Psoas muscle (tissue), 8 donors: ENCODE measurements around the gene ZDHHC18. TPM values are rescaled to one million over a fixed set of nuclear protein-coding genes. Genes with fewer than 3 reads are reported as not detected.

Experiments used
- ATAC-seq, 4 donors: fragments of 200-7000 bp; cut with Tn5 transposase; one replicate each; pipeline ENCODE4 v1.9.1; 2020; ENCODE audit warnings: moderate library complexity in 3 of 4, mild to moderate bottlenecking in 2 of 4
- DNase-seq, 2 donors: peaks; one replicate each; pipeline ENCODE4 v3.0.0-alpha.2; 2020
- H3K27ac ChIP-seq: fragments of 200-600 bp; one replicate; pipeline ENCODE4 v1.8.0; 2022
- H3K27me3 ChIP-seq, 3 donors: fragments of 200-600 bp in 1 of 3; one replicate each; pipeline versions ENCODE4 v1.6.1 to v1.8.0; 2013 to 2022; ENCODE audit warnings: low read length in 2 of 3, mild to moderate bottlenecking in 2 of 3, moderate library complexity in 1 of 3; ENCODE audit not compliant: insufficient read depth in 3 of 3
- H3K36me3 ChIP-seq, 2 donors: fragments of 200-600 bp in 1 of 2; one replicate each; pipeline versions ENCODE4 v1.6.1 to v1.8.0; 2013 to 2022; ENCODE audit warnings: low read depth in 1 of 2, mild to moderate bottlenecking in 1 of 2, moderate library complexity in 1 of 2; ENCODE audit not compliant: insufficient read depth in 1 of 2
- H3K4me1 ChIP-seq: fragments of 200-600 bp; one replicate; pipeline ENCODE4 v1.8.0; 2022
- H3K4me3 ChIP-seq: fragments of 200-600 bp; one replicate; pipeline ENCODE4 v1.8.0; 2022; ENCODE audit warnings: mild to moderate bottlenecking
- H3K9me3 ChIP-seq: fragments of 200-600 bp; one replicate; pipeline ENCODE4 v1.8.0; 2022
- WGBS, 3 donors: extraction: QIAGEN DNeasy Blood & Tissue Kit; methylation state at CpG; one replicate each; pipeline versions ENCODE4 v1.1.6 to v1.1.7; 2013; 5-methylcytosine and 5-hydroxymethylcytosine counted together
- intact Hi-C, 2 donors: fragments of 100-400 bp; cut with DNase I; formaldehyde crosslinking; loops; one replicate each; pipeline versions ENCODE4 v1.11.0 to v1.14.2; 2022
- polyA plus RNA-seq, 3 donors: library from polyadenylated mRNA; stranded (reverse); fragments of 200-250 nt; gene quantifications; one replicate each; pipeline ENCODE4 v1.2.3, GENCODE V29; 2013
- total RNA-seq, 4 donors: library from RNA; stranded (reverse); fragmentation: NEBNext Ultra II Directional in 2 of 4; extraction: Animal tissue kit (Norgen Biotek cat#: 25700) in 2 of 4; gene quantifications; one replicate each; pipeline versions ENCODE4 v1.2.1 to v1.2.4, GENCODE V29; 2021 to 2023
- TF ChIP-seq, protein P1 (sequence below): fragments of 200-600 bp; IDR thresholded peaks from one replicate; pipeline ENCODE4 v1.8.0; 2022; ENCODE audit warnings: antibody characterized with exemption
- donor health status: healthy with polysubstance abuse.
- donor health status: DM: no; HTN: no; CAD: no; lungs with moderate emphysema.
- donor health status: Bipolar disorder and iron deficiency.
- donor health status: healthy.
- donor health status: DM: yes; HTN: yes; CAD: no.
- donor health status: DM: no; HTN: no; CAD: no.
- donor health status: DM: no; HTN: no; CAD: no.
- donor health status: DM: yes; HTN: yes; CAD: no.

The ZDHHC18 gene
- total and polyA plus RNA-seq, 7 donors = 7.7 to 16.9 (median 10.8) TPM

GRCh38 chr1:26811057-26811456, 15.4 kb upstream of the ZDHHC18 start:
- H3K27me3 ChIP-seq = no peaks in the 10 kb centered on the region
- no peak for ATAC-seq
- DNase-seq = no peak
- no peaks in the 10 kb centered on the region for H3K4me1 ChIP-seq
- H3K4me3 ChIP-seq = no peak overlapping the region
- no peaks in the 10 kb centered on the region for H3K36me3 ChIP-seq
- no peaks in the 10 kb centered on the region for H3K9me3 ChIP-seq
- WGBS, 3 donors = 71 to 76% (median 75%) methylated on average over 4 of the region's 4 CpGs
- intact Hi-C loops = loop anchor here in 1 of 2 donors (5.0 kb wide), 1 partner anchor 66 kb away; no protein-coding TSS in a partner anchor
- TF ChIP-seq, protein P1, sequence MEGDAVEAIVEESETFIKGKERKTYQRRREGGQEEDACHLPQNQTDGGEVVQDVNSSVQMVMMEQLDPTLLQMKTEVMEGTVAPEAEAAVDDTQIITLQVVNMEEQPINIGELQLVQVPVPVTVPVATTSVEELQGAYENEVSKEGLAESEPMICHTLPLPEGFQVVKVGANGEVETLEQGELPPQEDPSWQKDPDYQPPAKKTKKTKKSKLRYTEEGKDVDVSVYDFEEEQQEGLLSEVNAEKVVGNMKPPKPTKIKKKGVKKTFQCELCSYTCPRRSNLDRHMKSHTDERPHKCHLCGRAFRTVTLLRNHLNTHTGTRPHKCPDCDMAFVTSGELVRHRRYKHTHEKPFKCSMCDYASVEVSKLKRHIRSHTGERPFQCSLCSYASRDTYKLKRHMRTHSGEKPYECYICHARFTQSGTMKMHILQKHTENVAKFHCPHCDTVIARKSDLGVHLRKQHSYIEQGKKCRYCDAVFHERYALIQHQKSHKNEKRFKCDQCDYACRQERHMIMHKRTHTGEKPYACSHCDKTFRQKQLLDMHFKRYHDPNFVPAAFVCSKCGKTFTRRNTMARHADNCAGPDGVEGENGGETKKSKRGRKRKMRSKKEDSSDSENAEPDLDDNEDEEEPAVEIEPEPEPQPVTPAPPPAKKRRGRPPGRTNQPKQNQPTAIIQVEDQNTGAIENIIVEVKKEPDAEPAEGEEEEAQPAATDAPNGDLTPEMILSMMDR = no peak
- no peak overlapping the region for H3K27ac ChIP-seq

DNA sequence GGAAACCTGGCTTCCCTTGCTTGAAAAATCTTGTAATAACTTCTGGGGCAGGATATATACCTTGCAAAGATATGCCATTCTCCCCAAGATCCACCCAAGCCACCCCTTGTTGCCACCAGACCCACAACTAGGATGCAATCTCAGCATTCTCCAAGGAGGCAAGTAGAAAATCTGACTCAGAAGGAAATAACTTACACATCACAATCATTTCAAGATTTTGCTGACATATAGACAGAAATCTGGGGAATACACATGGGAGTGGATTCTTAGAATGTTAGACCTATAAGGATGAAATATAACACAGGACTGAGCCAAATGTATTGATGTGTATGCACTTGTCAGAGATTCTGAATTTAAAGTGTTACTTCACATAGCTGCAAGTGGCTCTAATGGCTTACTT, 14.8 kb upstream of the ZDHHC18 start:
- intact Hi-C loops = loop anchor here in 1 of 2 donors (5.0 kb wide), 1 partner anchor 66 kb away; no protein-coding TSS in a partner anchor
- no peak for ATAC-seq
- no peaks in the 10 kb centered on the region for H3K9me3 ChIP-seq
- TF ChIP-seq, protein P1 = no peak
- H3K36me3 ChIP-seq = no peaks in the 10 kb centered on the region
- H3K4me1 ChIP-seq = no peaks in the 10 kb centered on the region
- H3K27me3 ChIP-seq = no peaks in the 10 kb centered on the region
- no peak overlapping the region for H3K27ac ChIP-seq
- no peak for DNase-seq
- no peak overlapping the region for H3K4me3 ChIP-seq

- no peaks in the 10 kb centered on the region for H3K36me3 ChIP-seq
- no peak overlapping the region for H3K4me3 ChIP-seq
- no peaks in the 10 kb centered on the region for H3K9me3 ChIP-seq
- H3K27me3 ChIP-seq = no peaks in the 10 kb centered on the region
- ATAC-seq (no peak), DNase-seq (no peak)
- H3K27ac ChIP-seq = no peak overlapping the region
- intact Hi-C loops = loop anchor here in 1 of 2 donors (5.0 kb wide), 1 partner anchor 63 kb away; no protein-coding TSS in a partner anchor
- TF ChIP-seq, protein P1 = no peak
- WGBS, 3 donors = 87 to 90% (median 90%) methylated on average over 2 of the region's 2 CpGs
- no peaks in the 10 kb centered on the region for H3K4me1 ChIP-seq
Measured at GRCh38 chr1:26814377-26814776, 12.1 kb upstream of the ZDHHC18 start.

- no peaks in the 10 kb centered on the region for H3K36me3 ChIP-seq
- DNase-seq (no peak), ATAC-seq (no peak)
- H3K27me3 ChIP-seq = no peaks in the 10 kb centered on the region
- no peak overlapping the region for H3K27ac ChIP-seq
- no peak overlapping the region for H3K4me3 ChIP-seq
- H3K4me1 ChIP-seq = no peaks in the 10 kb centered on the region
- no peaks in the 10 kb centered on the region for H3K9me3 ChIP-seq
- TF ChIP-seq, protein P1 = no peak
- 83 to 88% (median 86%) methylated on average over 3 of the region's 3 CpGs for WGBS, 3 donors
- intact Hi-C loops = loop anchor here in 1 of 2 donors (5.0 kb wide), 1 partner anchor 62 kb away; no protein-coding TSS in a partner anchor
Measured at GRCh38 chr1:26814893-26815292, 11.6 kb upstream of the ZDHHC18 start.

DNA sequence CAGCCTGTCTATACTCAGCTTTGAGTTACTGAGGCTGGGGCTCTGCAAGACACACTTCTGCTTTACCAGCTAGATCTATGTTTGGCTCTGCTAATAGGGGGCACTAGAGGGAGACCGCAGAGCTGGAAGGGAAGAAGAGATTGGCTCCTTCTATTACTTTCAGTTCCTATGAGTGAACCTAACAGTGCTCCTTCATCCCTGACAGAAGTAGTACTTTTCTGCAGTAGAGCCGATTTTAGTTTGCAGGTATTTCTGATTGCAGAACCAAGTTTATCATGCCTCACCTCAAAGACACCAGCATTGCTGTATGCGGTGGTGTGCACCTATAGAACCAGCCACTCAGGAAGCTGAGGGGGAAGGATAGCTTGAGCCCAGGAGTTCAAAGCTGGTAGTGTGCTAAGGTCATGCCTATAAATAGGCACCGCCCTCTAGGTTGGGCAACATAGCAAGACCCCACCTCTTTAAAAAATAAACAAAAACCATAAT, 5.7 kb upstream of the ZDHHC18 start:
- Histone ChIP-seq H3K36me3 (no peaks in the 10 kb centered on the region), H3K9me3 (no peaks in the 10 kb centered on the region), H3K4me1 (no peaks in the 10 kb centered on the region), H3K27me3 (no peaks in the 10 kb centered on the region), H3K4me3 (no peak overlapping the region), H3K27ac (no peak overlapping the region)
- DNase-seq = no peak
- 71 to 73% (median 71%) methylated on average over 4 of the region's 4 CpGs for WGBS, 3 donors
- ATAC-seq = no peak
- intact Hi-C loops = no loop called here
- TF ChIP-seq, protein P1 = no peak
